Chondrocyte (in vitro differentiated cells): ENCODE measurements around the gene ARHGAP29. TPM values are rescaled to one million over a fixed set of nuclear protein-coding genes. Genes with fewer than 3 reads are reported as not detected.

ENCODE experiments used
- DNase-seq: peaks from one replicate; pipeline ENCODE4 v3.0.0; 2021; ENCODE audit warnings: mixed read lengths, low spot score
- H3K27ac Mint-ChIP-seq: one replicate; pipeline ENCODE4 v1.8.0; 2021; ENCODE audit warnings: mild to moderate bottlenecking, moderate library complexity, mixed read lengths; ENCODE audit not compliant: unreplicated experiment
- H3K27me3 Mint-ChIP-seq: 2 replicates; pipeline ENCODE4 v1.8.0; 2021; ENCODE audit warnings: low read depth, mixed read lengths
- H3K36me3 Mint-ChIP-seq: 2 replicates; pipeline ENCODE4 v1.8.0; 2021; ENCODE audit warnings: low read depth, mixed read lengths
- H3K4me1 Mint-ChIP-seq: 2 replicates; pipeline ENCODE4 v1.8.0; 2021; ENCODE audit warnings: low read depth, mild to moderate bottlenecking, mixed read lengths
- H3K4me3 Mint-ChIP-seq: one replicate; pipeline ENCODE4 v1.8.0; 2021; ENCODE audit warnings: mild to moderate bottlenecking, moderate library complexity, mixed read lengths; ENCODE audit not compliant: unreplicated experiment
- H3K9me3 Mint-ChIP-seq: 2 replicates; pipeline ENCODE4 v1.8.0; 2021; ENCODE audit warnings: low read depth, mixed read lengths
- total RNA-seq: library from RNA; stranded (reverse); gene quantifications from 3 replicates; pipeline ENCODE4 v1.2.1, GENCODE V29; 2021
- TF ChIP-seq, protein P1 (sequence below): fragments of 200-600 bp; sonication (generic); IDR thresholded peaks from 2 replicates; pipeline ENCODE4 v1.5.0; 2021; ENCODE audit warnings: antibody characterized with exemption, mild to moderate bottlenecking, moderate library complexity

Gene ARHGAP29
- total RNA-seq, 1 donor from 2014 or later = 44.7 TPM

DNA sequence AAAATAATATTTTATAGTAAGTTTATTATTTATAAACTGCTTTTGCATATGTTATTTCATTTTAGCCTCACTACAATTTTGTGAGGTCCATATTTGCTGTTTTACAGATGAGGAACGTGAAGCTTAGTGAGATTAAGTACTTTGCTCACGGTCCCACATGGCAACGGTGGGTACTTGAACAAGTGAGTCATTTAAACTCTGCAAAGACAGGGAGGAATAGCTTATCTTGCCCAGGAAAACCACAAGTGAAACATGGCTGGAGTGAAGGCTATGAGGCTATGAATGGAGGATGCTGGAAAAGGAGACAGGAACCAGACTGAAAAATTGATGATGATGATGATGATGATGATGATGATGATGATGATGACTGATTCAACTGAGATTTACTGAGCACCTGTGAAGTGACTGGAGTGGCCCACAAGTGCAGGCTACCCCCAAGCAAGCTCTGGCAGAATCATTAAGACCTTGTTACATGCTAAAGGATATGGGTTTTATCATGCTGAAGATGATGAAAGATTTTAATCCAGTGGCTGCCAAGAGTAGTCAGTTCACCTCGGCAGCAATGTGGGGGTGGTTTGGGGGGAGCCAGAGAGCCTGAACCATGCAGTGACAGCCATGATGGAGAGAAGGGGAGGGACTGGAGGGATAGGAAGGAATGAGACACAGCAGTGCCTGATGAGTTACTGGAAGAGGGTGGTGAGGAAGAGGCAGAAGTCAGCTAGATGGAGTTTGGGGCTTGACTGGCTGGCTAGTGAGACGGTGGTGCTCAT is 115.0 kb downstream of the ARHGAP29 start:
- Mint-ChIP-seq H3K4me1 (peaks cover 35% of the 10 kb centered on the region), H3K4me3 (no peak overlapping the region), H3K9me3 (no peaks in the 10 kb centered on the region), H3K27me3 (no peaks in the 10 kb centered on the region), H3K36me3 (no peaks in the 10 kb centered on the region), H3K27ac (no peak overlapping the region)
- no peak for DNase-seq
- TF ChIP-seq, protein P1, sequence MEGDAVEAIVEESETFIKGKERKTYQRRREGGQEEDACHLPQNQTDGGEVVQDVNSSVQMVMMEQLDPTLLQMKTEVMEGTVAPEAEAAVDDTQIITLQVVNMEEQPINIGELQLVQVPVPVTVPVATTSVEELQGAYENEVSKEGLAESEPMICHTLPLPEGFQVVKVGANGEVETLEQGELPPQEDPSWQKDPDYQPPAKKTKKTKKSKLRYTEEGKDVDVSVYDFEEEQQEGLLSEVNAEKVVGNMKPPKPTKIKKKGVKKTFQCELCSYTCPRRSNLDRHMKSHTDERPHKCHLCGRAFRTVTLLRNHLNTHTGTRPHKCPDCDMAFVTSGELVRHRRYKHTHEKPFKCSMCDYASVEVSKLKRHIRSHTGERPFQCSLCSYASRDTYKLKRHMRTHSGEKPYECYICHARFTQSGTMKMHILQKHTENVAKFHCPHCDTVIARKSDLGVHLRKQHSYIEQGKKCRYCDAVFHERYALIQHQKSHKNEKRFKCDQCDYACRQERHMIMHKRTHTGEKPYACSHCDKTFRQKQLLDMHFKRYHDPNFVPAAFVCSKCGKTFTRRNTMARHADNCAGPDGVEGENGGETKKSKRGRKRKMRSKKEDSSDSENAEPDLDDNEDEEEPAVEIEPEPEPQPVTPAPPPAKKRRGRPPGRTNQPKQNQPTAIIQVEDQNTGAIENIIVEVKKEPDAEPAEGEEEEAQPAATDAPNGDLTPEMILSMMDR = no peak

Other genes with a start within 250 kb of the ARHGAP29 start
- 0.22 to 0.63 TPM (median 0.26 TPM) in 3 replicates for gene ABCA4, start 116.4 kb downstream of the ARHGAP29 start, total RNA-seq
- gene ABCD3, start 180.8 kb upstream of the ARHGAP29 start, total RNA-seq = 33.2 to 50.0 TPM (median 36.1 TPM) in 3 replicates